CD14-positive monocyte (primary cell): Measurements from ENCODE around the gene CNOT3. TPM values are rescaled to one million over a fixed set of nuclear protein-coding genes. Genes with fewer than 3 reads are reported as not detected.

Source experiments
- DNase-seq, 3 donors: peaks; one replicate each; pipeline ENCODE4 v3.0.0-alpha.2; 2011 to 2022
- H2AFZ ChIP-seq: 2 replicates; pipeline ENCODE4 v1.6.0; 2012; ENCODE audit warnings: mild to moderate bottlenecking, low read depth, low read length, inconsistent platforms; ENCODE audit not compliant: insufficient read depth, poor library complexity, severe bottlenecking
- H3K27ac ChIP-seq, 2 donors: 1 replicate in 1 of 2; 2 replicates in 1 of 2; pipeline ENCODE4 v1.5.1; 2012 to 2013; ENCODE audit warnings: low read length in 2 of 2, control low read depth in 1 of 2, inconsistent platforms in 1 of 2, low read depth in 1 of 2, mild to moderate bottlenecking in 1 of 2
- H3K27me3 ChIP-seq, 2 donors: one replicate each; pipeline versions ENCODE4 v1.6.0 to v1.6.1; 2011 to 2013; ENCODE audit warnings: low read length in 2 of 2; ENCODE audit not compliant: control insufficient read depth in 2 of 2, insufficient read depth in 2 of 2
- H3K36me3 ChIP-seq, 2 donors: replicated peaks in 1 of 2; 1 replicate in 1 of 2; 2 replicates in 1 of 2; pipeline versions ENCODE4 v1.5.1 to v1.6.1; 2012 to 2013; ENCODE audit warnings: low read length in 2 of 2, control low read depth in 1 of 2, inconsistent platforms in 1 of 2, mild to moderate bottlenecking in 1 of 2; ENCODE audit not compliant: insufficient read depth in 2 of 2, control insufficient read depth in 1 of 2
- H3K4me1 ChIP-seq, 2 donors: 1 replicate in 1 of 2; 2 replicates in 1 of 2; pipeline versions ENCODE4 v1.5.1 to v1.6.1; 2012 to 2013; ENCODE audit warnings: low read length in 2 of 2, control low read depth in 1 of 2, inconsistent platforms in 1 of 2, mild to moderate bottlenecking in 1 of 2, moderate library complexity in 1 of 2; ENCODE audit not compliant: insufficient read depth in 2 of 2, control insufficient read depth in 1 of 2
- H3K4me2 ChIP-seq: replicated peaks from 2 replicates; pipeline ENCODE3; 2012; ENCODE audit warnings: low read length, moderate library complexity, mild to moderate bottlenecking; ENCODE audit not compliant: poor library complexity, severe bottlenecking; ENCODE audit errors: extremely low read depth
- H3K4me3 ChIP-seq, 3 experiments: fragments of 200-600 bp in 1 of 3; sonication (generic) in 1 of 3; replicated peaks in 1 of 3; 1 replicate in 2 of 3; 2 replicates in 1 of 3; pipeline ENCODE4 v1.5.1; 2011 to 2013; ENCODE audit warnings: low read length in 3 of 3, mild to moderate bottlenecking in 3 of 3, control low read depth in 2 of 3, low read depth in 2 of 3, inconsistent platforms in 1 of 3, moderate library complexity in 1 of 3
- H3K79me2 ChIP-seq: 2 replicates; pipeline ENCODE4 v1.6.0; 2012; ENCODE audit warnings: mild to moderate bottlenecking, control low read depth, inconsistent platforms, low read length, moderate library complexity; ENCODE audit not compliant: insufficient read depth
- H3K9ac ChIP-seq: 2 replicates; pipeline ENCODE4 v1.6.0; 2017; ENCODE audit warnings: low read length, mild to moderate bottlenecking; ENCODE audit not compliant: insufficient read depth, poor library complexity, severe bottlenecking
- H3K9me3 ChIP-seq, 2 donors: replicated peaks in 1 of 2; 1 replicate in 1 of 2; 2 replicates in 1 of 2; pipeline versions ENCODE4 v1.5.1 to v1.6.1; 2012 to 2013; ENCODE audit warnings: low read length in 2 of 2, control low read depth in 1 of 2; ENCODE audit not compliant: control insufficient read depth in 1 of 2, insufficient read depth in 1 of 2
- H4K20me1 ChIP-seq: 2 replicates; pipeline ENCODE4 v1.6.0; 2012; ENCODE audit warnings: mild to moderate bottlenecking, low read length, control low read depth, moderate library complexity; ENCODE audit not compliant: insufficient read depth
- H3K27ac Mint-ChIP-seq, 7 donors: one replicate each; pipeline ENCODE4 v1.8.0; 2020; ENCODE audit warnings: mild to moderate bottlenecking in 7 of 7, mixed read lengths in 7 of 7, moderate library complexity in 6 of 7, inconsistent platforms in 2 of 7
- H3K27me3 Mint-ChIP-seq, 3 donors: one replicate each; pipeline ENCODE4 v1.8.0; 2021 to 2022; ENCODE audit warnings: low read depth in 3 of 3, mild to moderate bottlenecking in 3 of 3, mixed read lengths in 3 of 3, moderate library complexity in 3 of 3, inconsistent platforms in 1 of 3
- H3K36me3 Mint-ChIP-seq, 2 donors: one replicate each; pipeline ENCODE4 v1.8.0; 2020; ENCODE audit warnings: mixed read lengths in 2 of 2, inconsistent platforms in 1 of 2, mild to moderate bottlenecking in 1 of 2
- H3K4me1 Mint-ChIP-seq: one replicate; pipeline ENCODE4 v1.8.0; 2020; ENCODE audit warnings: mild to moderate bottlenecking, mixed read lengths
- H3K4me3 Mint-ChIP-seq, 2 donors: one replicate each; pipeline ENCODE4 v1.8.0; 2020; ENCODE audit warnings: mild to moderate bottlenecking in 2 of 2, mixed read lengths in 2 of 2, moderate library complexity in 1 of 2
- H3K9me3 Mint-ChIP-seq, 7 donors: one replicate each; pipeline ENCODE4 v1.8.0; 2020 to 2022; ENCODE audit warnings: mixed read lengths in 7 of 7, mild to moderate bottlenecking in 6 of 7, moderate library complexity in 6 of 7, inconsistent platforms in 2 of 7
- CTCF ChIP-seq: fragments of 200-600 bp; IDR thresholded peaks from one replicate; pipeline ENCODE4 v1.8.0; 2022; ENCODE audit warnings: antibody characterized with exemption, mild to moderate bottlenecking
- WGBS: methylation state at CpG from one replicate; pipeline ENCODE4 v1.1.5; 2013; ENCODE audit warnings: missing lambda C conversion rate; ENCODE audit not compliant: insufficient coverage; 5-methylcytosine and 5-hydroxymethylcytosine counted together
- intact Hi-C, 2 donors: fragments of 100-400 bp; cut with micrococcal nuclease; formaldehyde crosslinking; loops; one replicate each; pipeline versions ENCODE4 v1.15.0 to v1.15.1; 2023
- polyA plus RNA-seq, 3 donors: library from polyadenylated mRNA; depleted of rRNA in 1 of 3; unstranded in 2 of 3; stranded (reverse) in 1 of 3; fragments of 300-500 nt in 2 of 3; fragments of >200 nt in 1 of 3; fragmentation: Illumina TruSeq in 2 of 3; gene quantifications; 1 replicate in 2 of 3; 2 replicates in 1 of 3; pipeline ENCODE4 v1.2.3, GENCODE V29; 2012 to 2021

CNOT3 gene
- polyA plus RNA-seq, 3 donors: 3.0 to 22.5 (median 4.2) TPM

DNA sequence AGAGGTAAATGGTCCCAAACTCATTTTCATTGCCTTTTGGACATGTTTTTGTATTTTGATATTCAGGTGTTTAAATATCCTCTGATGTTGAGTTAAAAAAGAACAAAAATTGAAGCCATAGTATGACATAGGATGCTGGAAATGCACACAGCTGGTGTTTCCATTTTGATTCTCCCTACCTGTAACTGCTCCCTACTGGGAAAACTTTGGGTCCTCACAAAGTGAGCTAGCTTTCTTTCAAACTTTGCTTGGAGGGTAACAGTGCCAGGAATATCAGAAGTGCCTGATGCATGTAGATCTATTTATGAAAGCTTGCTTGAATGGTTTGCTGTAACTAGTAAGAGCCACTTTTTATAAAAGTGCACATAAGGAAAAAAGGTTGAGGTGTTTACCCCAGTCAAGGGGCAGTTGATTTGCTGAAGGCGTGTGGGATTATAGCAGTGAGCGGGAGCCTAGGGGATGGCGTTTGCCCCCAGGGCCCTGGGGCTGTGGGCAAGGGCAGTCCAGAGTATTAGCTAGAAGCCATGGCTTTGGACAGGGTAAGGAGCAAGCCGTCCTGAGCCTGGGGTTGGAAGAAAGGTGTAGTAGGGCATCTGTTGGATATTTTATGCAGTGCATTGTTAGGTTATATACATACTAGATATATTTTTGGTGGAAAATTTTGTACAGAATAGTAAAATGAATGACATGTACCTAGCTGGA is 67.4 kb downstream of the CNOT3 start:
- no peak for TF ChIP-seq CTCF
- no peak overlapping the region for H2AFZ ChIP-seq
- no peaks in the 10 kb centered on the region for H3K27me3 ChIP-seq
- peak overlapping the region; percentile 31 for H3K9ac ChIP-seq
- 80% methylated on average over 4 of the region's 4 CpGs for WGBS
- H3K9me3 Mint-ChIP-seq: peaks cover 0 to 4% (median 0%) of the 10 kb centered on the region in 7 donors
- peak overlapping the region; percentile 2 to 99 (median 26) for H3K4me3 ChIP-seq
- peaks cover 58% of the 10 kb centered on the region for H4K20me1 ChIP-seq
- H3K27me3 Mint-ChIP-seq: peaks cover 0 to 5% (median 0%) of the 10 kb centered on the region in 3 donors
- intact Hi-C loops: loop anchor here (5.0 kb wide), 2 partner anchors 38 to 167 kb away; no protein-coding TSS in a partner anchor
- H3K27ac ChIP-seq: peak overlapping the region; percentile 97 to 100
- H3K4me2 ChIP-seq: peak overlapping the region; percentile 99
- peaks cover 75 to 78% of the 10 kb centered on the region in 2 donors for H3K36me3 Mint-ChIP-seq
- H3K36me3 ChIP-seq: peaks cover 64 to 65% of the 10 kb centered on the region in 2 donors
- peak overlapping the region; percentile 91 to 100 (median 100) for H3K27ac Mint-ChIP-seq
- H3K79me2 ChIP-seq: peaks cover 86% of the 10 kb centered on the region
- no peak for DNase-seq
- peaks cover 76% of the 10 kb centered on the region for H3K4me1 Mint-ChIP-seq
- H3K4me3 Mint-ChIP-seq: peak overlapping the region; percentile 100
- H3K9me3 ChIP-seq: no peaks in the 10 kb centered on the region
- H3K4me1 ChIP-seq: peaks cover 86 to 88% of the 10 kb centered on the region in 2 donors

Other genes starting within 250 kb of the CNOT3 start
- gene CACNG7, start 228.5 kb upstream of the CNOT3 start, polyA plus RNA-seq: not detected
- gene CACNG8, start 174.8 kb upstream of the CNOT3 start, polyA plus RNA-seq: under 1 TPM in 1 of 3 donors, not detected in 2; 0.05 TPM
- under 1 TPM in 2 of 3 donors, not detected in 1; 0.08 to 0.18 TPM for gene CACNG6, start 146.1 kb upstream of the CNOT3 start, polyA plus RNA-seq
- 100 to 1,000 TPM in 2 of 3 donors, 1 to 10 TPM in 1; 3.7 to 172 (median 137) TPM for gene VSTM1, start 73.9 kb upstream of the CNOT3 start, polyA plus RNA-seq
- 1 to 10 TPM in 1 of 3 donors, under 1 TPM in 1, not detected in 1; 0.89 to 1.2 TPM for gene TARM1, start 56.4 kb upstream of the CNOT3 start, polyA plus RNA-seq
- gene OSCAR, start 37.0 kb upstream of the CNOT3 start, polyA plus RNA-seq: 100 to 1,000 TPM in 2 of 3 donors, 10 to 100 TPM in 1; 81.4 to 270 (median 126) TPM
- gene NDUFA3, start 34.9 kb upstream of the CNOT3 start, polyA plus RNA-seq: 100 to 1,000 TPM in 2 of 3 donors, 10 to 100 TPM in 1; 46.4 to 396 (median 333) TPM
- gene TFPT, start 22.1 kb upstream of the CNOT3 start, polyA plus RNA-seq: 10 to 100 TPM in 1 of 3 donors, 1 to 10 TPM in 2; 7.0 to 11.5 (median 9.5) TPM
- 10 to 100 TPM; 34.4 to 51.8 (median 37.6) TPM for gene PRPF31, start 22.0 kb upstream of the CNOT3 start, polyA plus RNA-seq
- gene LENG1, start 22.0 kb downstream of the CNOT3 start, polyA plus RNA-seq: 1 to 10 TPM; 3.4 to 5.4 (median 4.2) TPM
- 1 to 10 TPM; 1.5 to 2.5 (median 2.1) TPM for gene TMC4, start 35.4 kb downstream of the CNOT3 start, polyA plus RNA-seq
- gene MBOAT7, start 51.8 kb downstream of the CNOT3 start, polyA plus RNA-seq: 100 to 1,000 TPM in 2 of 3 donors, 10 to 100 TPM in 1; 84.0 to 115 (median 111) TPM
- 100 to 1,000 TPM in 2 of 3 donors, 10 to 100 TPM in 1; 59.3 to 125 (median 109) TPM for gene TSEN34, start 53.5 kb downstream of the CNOT3 start, polyA plus RNA-seq
- gene RPS9, start 63.1 kb downstream of the CNOT3 start, polyA plus RNA-seq: 1,000 to 10,000 TPM in 1 of 3 donors, 100 to 1,000 TPM in 2; 756 to 4,259 (median 983) TPM
- 100 to 1,000 TPM in 2 of 3 donors, 10 to 100 TPM in 1; 62.9 to 455 (median 104) TPM for gene LILRB3, start 85.2 kb downstream of the CNOT3 start, polyA plus RNA-seq
- gene LILRA6, start 105.0 kb downstream of the CNOT3 start, polyA plus RNA-seq: 100 to 1,000 TPM in 2 of 3 donors, 10 to 100 TPM in 1; 65.7 to 150 (median 143) TPM
- gene LILRB5, start 119.5 kb downstream of the CNOT3 start, polyA plus RNA-seq: 1 to 10 TPM in 1 of 3 donors, under 1 TPM in 2; 0.14 to 1.1 (median 0.17) TPM
- gene LILRB2, start 143.3 kb downstream of the CNOT3 start, polyA plus RNA-seq: 100 to 1,000 TPM; 111 to 574 (median 172) TPM
- gene LILRA5, start 175.4 kb downstream of the CNOT3 start, polyA plus RNA-seq: 100 to 1,000 TPM; 348 to 580 (median 516) TPM
- 1 to 10 TPM in 2 of 3 donors, under 1 TPM in 1; 0.07 to 3.4 (median 2.2) TPM for gene LILRA4, start 201.4 kb downstream of the CNOT3 start, polyA plus RNA-seq
- 100 to 1,000 TPM in 1 of 3 donors, 10 to 100 TPM in 2; 48.0 to 202 (median 73.8) TPM for gene LAIR1, start 227.2 kb downstream of the CNOT3 start, polyA plus RNA-seq